IMR-90 (cell line): Measurements from ENCODE around the gene ATP6V0A4.

Experiments
- CEBPB ChIP-seq: IDR thresholded peaks from 2 replicates; pipeline ENCODE4 v1.6.1; 2012; ENCODE audit warnings: low read depth, low read length, improper control_type of control experiment
- CHD1 ChIP-seq: IDR thresholded peaks from 2 replicates; pipeline ENCODE4 v1.6.1; 2012; ENCODE audit warnings: low read depth, low read length, improper control_type of control experiment
- CTCF ChIP-seq: conservative IDR thresholded peaks from 2 replicates; pipeline ENCODE4 v1.5.1; 2012; ENCODE audit warnings: mild to moderate bottlenecking, low read depth, low read length, improper control_type of control experiment
- ELK1 ChIP-seq: fragments of 150-350 bp; IDR thresholded peaks from 2 replicates; pipeline ENCODE4 v1.6.1; 2016; ENCODE audit warnings: low read depth, mild to moderate bottlenecking, low read length, moderate library complexity, borderline replicate concordance
- POLR2A ChIP-seq: IDR thresholded peaks from 2 replicates; pipeline ENCODE4 v1.6.1; 2012; ENCODE audit warnings: mild to moderate bottlenecking, low read depth, low read length
- RAD21 ChIP-seq: IDR thresholded peaks from 2 replicates; pipeline ENCODE4 v1.6.1; 2012; ENCODE audit warnings: low read length, improper control_type of control experiment
- USF2 ChIP-seq: fragments of 150-350 bp; IDR thresholded peaks from 2 replicates; pipeline ENCODE4 v1.6.1; 2017; ENCODE audit warnings: mild to moderate bottlenecking, antibody characterized with exemption, low read length, low read depth

GRCh38 chr7:138684340-138684739, 113.7 kb downstream of the ATP6V0A4 start:
- TF ChIP-seq USF2: no peak
- TF ChIP-seq CTCF: no peak
- no peak for TF ChIP-seq POLR2A
- TF ChIP-seq CEBPB: no peak
- no peak for TF ChIP-seq CHD1
- no peak for TF ChIP-seq RAD21
- no peak for TF ChIP-seq ELK1
